Stimulated activated memory B cell treated with anti-CD40 and anti-IgM and Interleukin-4, amounts not matched to agents 10 μg/mL and 1 μg/mL and 100 μg/mL, for 72 hours (primary cell): ENCODE measurements around the gene TCTN2.

Experiments
- ATAC-seq: fragments of 150-1000 bp; cut with Tn5 transposase; 2 replicates; pipeline ENCODE4 v1.10.0; 2021
- H3K27ac Mint-ChIP-seq: one replicate; pipeline ENCODE4 v1.8.0; 2022; ENCODE audit warnings: mild to moderate bottlenecking, mixed read lengths
- H3K27me3 Mint-ChIP-seq: one replicate; pipeline ENCODE4 v1.8.0; 2022; ENCODE audit warnings: mixed read lengths
- H3K36me3 Mint-ChIP-seq: one replicate; pipeline ENCODE4 v1.8.0; 2022; ENCODE audit warnings: mixed read lengths
- H3K4me1 Mint-ChIP-seq: one replicate; pipeline ENCODE4 v1.8.0; 2022; ENCODE audit warnings: mixed read lengths
- H3K4me3 Mint-ChIP-seq: one replicate; pipeline ENCODE4 v1.8.0; 2022; ENCODE audit warnings: mild to moderate bottlenecking, moderate library complexity, mixed read lengths
- H3K9me3 Mint-ChIP-seq: one replicate; pipeline ENCODE4 v1.8.0; 2022; ENCODE audit warnings: mixed read lengths

The TCTN2 gene

DNA sequence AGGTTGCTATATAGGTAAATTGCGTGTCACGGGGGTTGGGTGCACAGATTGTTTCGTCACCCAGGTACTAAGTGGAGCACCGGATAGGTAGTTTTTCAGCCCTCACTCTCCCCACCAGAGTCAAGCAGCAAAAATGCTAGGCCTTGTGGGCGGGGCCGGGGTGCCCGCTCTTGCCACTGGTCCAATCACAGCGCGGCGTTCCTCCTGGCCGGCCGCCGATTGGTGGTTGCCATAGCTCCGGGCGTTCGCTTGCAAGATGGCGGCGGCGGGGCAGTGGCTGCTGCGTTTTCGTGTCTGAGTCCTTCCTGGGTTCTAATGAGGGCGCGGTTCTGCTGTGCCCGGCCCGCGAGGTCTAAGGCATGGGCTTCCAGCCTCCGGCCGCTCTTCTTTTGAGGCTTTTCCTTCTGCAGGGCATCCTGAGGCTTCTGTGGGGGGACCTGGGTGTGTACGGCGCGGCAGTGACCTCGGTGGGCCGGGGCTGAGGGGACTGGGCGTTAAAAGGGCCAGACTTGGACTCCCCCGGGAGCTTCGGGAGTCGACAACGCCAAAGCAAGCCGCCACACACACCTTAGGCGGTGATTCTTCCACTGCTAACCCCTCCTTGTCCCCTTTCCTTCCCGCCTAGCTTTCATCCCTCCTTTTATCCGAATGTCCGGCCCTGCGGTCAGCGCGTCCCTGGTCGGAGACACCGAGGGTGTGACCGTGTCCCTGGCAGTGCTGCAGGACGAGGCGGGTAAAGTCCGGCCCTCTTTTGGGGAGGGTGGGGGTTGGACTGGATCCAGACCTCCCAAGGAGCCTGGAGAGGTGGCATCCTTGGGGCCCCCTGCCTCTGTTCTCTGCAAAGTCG, at the start of gene TCTN2:
TCTN2 (plus strand) TSS at position 232 of the 847 bp plus-strand sequence; CDS start at position 360, 128 bp downstream.
- ATAC-seq: peak; percentile 100
- Mint-ChIP-seq H3K4me3 (peak within 1 kb of the TSS; percentile 94), H3K4me1 (peaks cover 10% of the 10 kb centered on the region), H3K36me3 (peaks cover 19% of the 10 kb centered on the region), H3K27ac (peak within 1 kb of the TSS; percentile 75), H3K27me3 (no peaks in the 10 kb centered on the region), H3K9me3 (no peaks in the 10 kb centered on the region)

DNA sequence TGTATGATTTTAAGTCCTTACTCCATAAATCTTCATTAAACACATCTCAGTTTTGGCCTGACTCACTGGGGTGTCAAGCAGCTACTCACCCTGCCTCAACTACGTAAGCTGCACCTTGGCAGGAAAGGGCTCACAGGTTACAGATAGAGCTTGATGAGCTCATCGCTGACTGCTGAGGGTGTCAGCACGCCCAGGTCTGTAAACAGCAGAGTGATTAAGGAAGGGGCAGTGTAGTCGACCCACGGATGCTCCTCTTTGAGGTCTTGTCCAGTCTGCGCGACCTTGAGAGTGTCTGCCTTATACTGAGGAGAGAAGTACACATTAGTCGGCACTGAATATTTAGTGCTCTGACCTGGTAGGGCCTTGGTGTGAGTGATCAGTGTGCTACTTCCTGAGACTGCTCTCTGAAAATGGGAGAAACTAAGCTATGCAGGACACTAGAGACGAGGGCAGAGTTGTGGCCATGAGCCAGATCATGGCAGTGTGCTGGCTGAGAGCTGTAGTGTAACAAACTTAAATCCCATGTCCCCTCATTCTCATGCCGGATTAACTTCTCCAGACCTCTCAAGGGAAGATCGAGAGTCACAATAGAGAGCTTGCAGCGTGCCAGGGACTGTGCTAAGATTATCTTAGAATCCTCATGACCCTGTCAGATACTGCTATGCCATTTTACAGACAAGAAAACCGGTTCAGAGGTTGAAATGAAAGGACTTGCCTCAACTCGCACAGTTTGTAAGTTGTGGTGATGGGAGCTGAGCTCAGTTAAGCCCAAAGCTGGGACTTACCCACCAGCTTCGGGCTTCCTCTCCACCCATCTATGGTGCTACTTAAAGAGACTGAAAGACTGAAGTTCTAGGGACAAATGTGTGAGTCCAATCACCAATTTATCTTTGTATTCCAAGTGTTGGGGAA, 49.0 kb upstream of the TCTN2 start:
- Mint-ChIP-seq H3K4me1 (no peaks in the 10 kb centered on the region), H3K27ac (no peak overlapping the region), H3K27me3 (no peaks in the 10 kb centered on the region), H3K36me3 (peaks cover 71% of the 10 kb centered on the region), H3K9me3 (no peaks in the 10 kb centered on the region), H3K4me3 (no peak overlapping the region)
- ATAC-seq: no peak

DNA sequence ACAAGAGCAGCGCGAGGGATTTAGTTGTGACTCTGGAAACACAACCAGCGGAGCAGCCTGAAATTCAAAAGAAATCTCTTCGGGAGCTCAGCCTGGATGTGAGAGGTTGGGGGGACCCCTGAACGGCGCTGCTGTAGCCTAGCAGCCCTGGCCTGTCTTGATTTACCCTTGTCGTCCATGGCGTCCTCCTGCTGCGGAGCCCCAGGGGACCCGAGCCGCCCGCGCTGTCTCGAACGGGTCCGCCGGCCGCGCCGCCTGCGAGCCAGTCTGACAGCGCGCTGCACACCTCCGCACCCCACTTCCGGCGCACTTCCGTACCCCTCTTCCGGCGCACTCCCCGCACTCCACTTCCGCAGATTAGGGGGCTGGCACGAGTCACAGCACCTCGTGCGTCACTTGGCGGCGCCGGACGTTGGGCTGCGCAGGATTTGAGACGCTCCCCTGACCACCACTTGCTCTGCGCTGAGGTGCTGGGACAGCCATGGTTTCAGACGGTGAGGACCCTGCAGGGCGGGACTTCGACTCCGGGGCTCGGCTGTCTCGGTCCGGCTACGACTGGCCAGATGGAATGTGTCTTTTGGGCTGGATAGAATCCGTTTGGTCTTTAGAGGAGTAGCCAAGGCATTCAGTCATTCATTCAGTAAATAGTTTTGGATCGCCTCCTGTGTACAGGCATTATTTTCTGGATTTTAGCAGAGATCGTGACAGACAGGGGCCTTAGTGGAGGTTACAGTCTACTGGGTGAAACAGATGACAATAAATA, 37.4 kb upstream of the TCTN2 start, which contains the start of the genes EIF2B1 and GTF2H3:
EIF2B1 (minus strand) TSS at position 308 of the 763 bp plus-strand sequence; CDS start at position 179, 129 bp downstream.
GTF2H3 (plus strand) TSS at position 451 of the 763 bp plus-strand sequence; CDS start at position 482, 31 bp downstream.
- no peaks in the 10 kb centered on the region for H3K27me3 Mint-ChIP-seq
- peaks cover 20% of the 10 kb centered on the region for H3K4me1 Mint-ChIP-seq
- ATAC-seq: peak; percentile 100
- H3K27ac Mint-ChIP-seq: peak within 1 kb of the TSS; percentile 95
- H3K9me3 Mint-ChIP-seq: no peaks in the 10 kb centered on the region
- peak within 1 kb of the TSS; percentile 96 for H3K4me3 Mint-ChIP-seq
- H3K36me3 Mint-ChIP-seq: peaks cover 15% of the 10 kb centered on the region

DNA sequence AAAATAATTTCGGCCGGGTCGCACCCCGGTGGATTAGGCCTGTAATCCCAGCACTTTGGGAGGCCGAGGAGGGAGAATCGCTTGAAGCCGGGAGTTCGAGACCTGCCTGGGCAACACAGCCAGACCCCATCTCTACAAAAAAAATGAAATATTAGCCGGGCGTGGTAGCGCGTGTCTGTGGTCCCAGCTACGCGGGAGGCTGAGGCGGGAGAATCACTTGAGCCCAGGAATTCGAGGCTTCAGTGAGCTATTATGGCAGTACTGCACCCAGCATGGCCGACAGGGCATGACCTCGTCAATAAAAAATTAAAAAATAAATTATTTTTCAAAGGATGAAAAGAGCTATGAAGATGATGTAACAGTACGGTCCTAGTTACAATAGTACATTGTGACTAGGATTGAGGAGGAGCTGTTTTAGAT, 36.8 kb upstream of the TCTN2 start:
- Mint-ChIP-seq H3K36me3 (peaks cover 15% of the 10 kb centered on the region), H3K4me1 (peaks cover 20% of the 10 kb centered on the region), H3K4me3 (peak overlapping the region; percentile 96), H3K27ac (peak overlapping the region; percentile 95), H3K9me3 (no peaks in the 10 kb centered on the region), H3K27me3 (no peaks in the 10 kb centered on the region)
- ATAC-seq: no peak

DNA sequence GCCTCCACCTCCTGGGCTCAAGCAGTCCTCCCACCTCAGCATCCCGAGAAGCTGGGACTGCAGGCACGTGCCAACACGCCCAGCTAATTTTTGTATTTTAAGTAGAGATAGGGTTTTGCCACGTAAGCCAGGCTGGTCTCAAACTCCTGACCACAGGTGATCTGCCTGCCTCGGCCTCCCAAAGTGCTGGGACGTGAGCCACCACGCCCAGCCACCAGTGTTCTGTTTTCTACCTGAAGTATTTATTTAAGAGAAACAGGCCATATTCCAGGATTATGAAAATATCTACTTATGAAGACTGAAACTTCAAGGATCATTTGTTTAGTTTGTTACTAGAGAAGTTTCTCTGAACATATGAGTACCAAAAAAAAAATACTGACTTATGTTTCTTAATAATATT, 27.0 kb upstream of the TCTN2 start:
- Mint-ChIP-seq H3K4me1 (no peaks in the 10 kb centered on the region), H3K4me3 (no peak overlapping the region), H3K27ac (no peak overlapping the region), H3K36me3 (peaks cover 51% of the 10 kb centered on the region), H3K9me3 (no peaks in the 10 kb centered on the region), H3K27me3 (no peaks in the 10 kb centered on the region)
- no peak for ATAC-seq

DNA sequence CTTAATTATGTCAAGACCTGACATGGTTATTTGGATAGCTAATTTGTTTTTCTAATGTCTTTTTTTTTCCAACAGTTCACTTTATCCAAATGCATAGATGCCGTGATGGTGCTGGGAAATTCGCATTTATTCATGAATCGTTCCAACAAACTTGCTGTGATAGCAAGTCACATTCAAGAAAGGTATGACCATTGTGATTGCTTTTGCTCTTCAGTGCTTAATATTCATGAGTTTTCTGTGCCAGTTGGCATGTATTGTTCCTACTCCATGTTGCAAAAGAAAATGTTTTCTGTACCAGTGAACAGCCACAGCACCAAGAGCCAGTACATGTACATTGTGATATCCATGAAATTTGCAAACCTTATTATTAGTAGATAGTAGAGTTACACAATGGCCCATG, 25.5 kb upstream of the TCTN2 start:
- Mint-ChIP-seq H3K9me3 (no peaks in the 10 kb centered on the region), H3K27me3 (no peaks in the 10 kb centered on the region), H3K4me3 (no peak overlapping the region), H3K36me3 (peaks cover 48% of the 10 kb centered on the region), H3K4me1 (no peaks in the 10 kb centered on the region), H3K27ac (no peak overlapping the region)
- no peak for ATAC-seq

DNA sequence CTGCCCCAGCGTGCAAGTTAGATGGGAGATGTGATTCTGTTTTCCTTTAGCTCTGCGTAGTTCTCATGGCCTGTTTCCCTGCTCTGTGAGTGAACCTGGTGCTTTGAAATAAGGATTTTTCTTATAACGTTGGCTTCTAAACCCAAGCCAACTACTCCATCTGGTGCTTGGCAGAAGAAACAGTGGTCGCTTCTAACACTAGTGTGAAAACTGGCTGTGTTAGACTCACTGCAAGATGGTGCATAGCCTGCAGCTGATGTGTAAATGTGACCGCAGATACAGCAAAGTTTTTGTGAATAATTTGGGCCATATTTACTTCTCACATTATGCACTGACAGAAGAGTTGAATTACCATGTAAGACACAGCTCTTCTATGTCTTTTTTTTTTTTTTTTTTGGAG, 25.0 kb upstream of the TCTN2 start:
- H3K9me3 Mint-ChIP-seq: no peaks in the 10 kb centered on the region
- H3K36me3 Mint-ChIP-seq: peaks cover 50% of the 10 kb centered on the region
- H3K4me3 Mint-ChIP-seq: no peak overlapping the region
- H3K27ac Mint-ChIP-seq: no peak overlapping the region
- no peaks in the 10 kb centered on the region for H3K4me1 Mint-ChIP-seq
- no peaks in the 10 kb centered on the region for H3K27me3 Mint-ChIP-seq
- no peak for ATAC-seq

DNA sequence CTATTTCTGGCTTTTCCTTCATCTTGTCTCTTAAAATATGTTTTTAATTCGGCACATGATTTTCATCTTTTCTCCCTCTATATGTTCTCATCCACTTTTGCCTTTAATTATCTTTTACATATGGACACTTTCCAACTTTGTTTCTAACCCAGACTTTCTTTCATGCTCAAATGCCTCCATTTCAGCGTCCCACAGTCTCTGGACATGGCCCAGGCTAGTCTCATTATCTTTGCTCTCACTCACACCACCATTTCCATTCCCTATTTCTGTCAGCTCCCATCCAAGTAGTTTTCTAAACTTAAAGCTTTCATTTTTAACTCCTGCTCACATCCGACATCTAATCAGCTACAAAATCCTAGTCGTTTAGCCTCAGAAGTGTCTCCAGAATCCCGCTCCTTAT, 22.5 kb upstream of the TCTN2 start:
- no peak overlapping the region for H3K27ac Mint-ChIP-seq
- H3K9me3 Mint-ChIP-seq: no peaks in the 10 kb centered on the region
- peaks cover 50% of the 10 kb centered on the region for H3K36me3 Mint-ChIP-seq
- no peak for ATAC-seq
- no peaks in the 10 kb centered on the region for H3K27me3 Mint-ChIP-seq
- H3K4me3 Mint-ChIP-seq: no peak overlapping the region
- H3K4me1 Mint-ChIP-seq: no peaks in the 10 kb centered on the region

DNA sequence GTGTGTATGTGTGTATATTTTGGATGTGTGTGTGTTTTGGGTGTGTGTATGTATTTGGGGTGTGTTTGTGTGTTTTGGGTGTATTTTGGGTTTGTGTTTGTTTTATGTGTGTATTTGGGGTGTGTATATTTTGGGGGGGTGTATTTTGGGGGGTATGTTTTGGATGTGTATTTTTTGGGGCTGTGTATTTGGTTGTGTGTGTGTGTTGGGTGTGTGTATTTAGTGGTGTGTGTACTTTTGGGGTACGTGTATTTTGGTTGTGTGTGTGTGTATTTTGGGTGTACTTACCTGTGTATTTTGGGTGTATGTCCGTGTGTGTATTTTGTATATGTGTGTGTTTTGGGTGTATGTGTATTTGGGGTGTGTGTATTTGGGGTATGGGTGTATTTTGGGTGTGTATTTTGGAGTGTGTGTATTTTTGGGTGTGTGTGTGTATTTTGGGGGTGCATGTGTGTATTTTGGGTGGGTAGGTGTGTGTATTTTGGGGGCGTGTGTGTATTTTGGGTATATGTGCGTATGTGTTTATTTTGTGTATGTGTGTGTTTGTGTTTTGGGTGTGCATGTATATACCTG, 16.7 kb upstream of the TCTN2 start:
- no peaks in the 10 kb centered on the region for H3K9me3 Mint-ChIP-seq
- peaks cover 56% of the 10 kb centered on the region for H3K36me3 Mint-ChIP-seq
- H3K4me3 Mint-ChIP-seq: no peak overlapping the region
- H3K27ac Mint-ChIP-seq: peak overlapping the region; percentile 1
- no peak for ATAC-seq
- no peaks in the 10 kb centered on the region for H3K27me3 Mint-ChIP-seq
- H3K4me1 Mint-ChIP-seq: peaks cover 24% of the 10 kb centered on the region

DNA sequence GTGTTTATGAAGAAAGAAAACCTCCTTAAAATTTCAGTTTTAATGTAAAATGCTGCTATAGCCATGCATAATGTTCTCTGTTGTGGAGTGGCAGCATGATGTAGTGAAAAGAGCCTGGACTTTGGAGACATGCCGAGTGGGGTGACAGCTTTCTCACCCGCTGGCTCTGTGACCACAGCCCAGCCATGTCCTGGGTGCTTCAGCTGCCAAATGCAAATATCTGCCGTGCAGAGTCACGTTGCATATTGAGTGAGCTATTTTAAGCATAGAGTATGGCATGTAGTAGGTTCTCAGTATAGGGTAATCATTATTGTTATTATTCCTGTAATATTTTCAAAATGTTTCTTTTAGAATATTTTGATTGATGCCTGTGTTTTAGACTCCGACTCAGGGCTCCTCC, 15.5 kb upstream of the TCTN2 start:
- no peaks in the 10 kb centered on the region for H3K27me3 Mint-ChIP-seq
- no peak overlapping the region for H3K4me3 Mint-ChIP-seq
- peak; percentile 53 for ATAC-seq
- H3K27ac Mint-ChIP-seq: no peak overlapping the region
- no peaks in the 10 kb centered on the region for H3K9me3 Mint-ChIP-seq
- H3K4me1 Mint-ChIP-seq: peaks cover 32% of the 10 kb centered on the region
- peaks cover 60% of the 10 kb centered on the region for H3K36me3 Mint-ChIP-seq

DNA sequence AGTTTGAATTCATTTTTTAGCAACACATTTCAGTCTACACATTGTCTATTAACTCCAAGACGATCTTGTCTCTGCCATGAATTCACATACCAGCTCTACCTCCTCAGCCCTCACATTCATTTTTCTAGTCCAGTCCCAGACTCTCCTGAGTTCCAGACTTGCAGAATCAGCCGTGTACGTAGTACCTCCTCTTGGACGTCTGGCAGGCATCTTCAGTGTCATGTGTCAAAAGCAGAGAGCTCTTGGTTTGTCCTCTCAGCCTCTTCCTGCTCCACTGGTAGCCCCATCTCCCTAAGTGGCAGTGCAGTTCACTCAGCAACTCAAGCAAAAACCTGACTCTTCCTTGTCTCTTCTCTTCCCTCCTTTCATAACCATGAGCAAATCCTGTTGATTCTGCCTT, 14.5 kb upstream of the TCTN2 start:
- Mint-ChIP-seq H3K4me1 (peaks cover 32% of the 10 kb centered on the region), H3K36me3 (peaks cover 56% of the 10 kb centered on the region), H3K9me3 (no peaks in the 10 kb centered on the region), H3K27ac (no peak overlapping the region), H3K4me3 (no peak overlapping the region), H3K27me3 (no peaks in the 10 kb centered on the region)
- ATAC-seq: no peak

DNA sequence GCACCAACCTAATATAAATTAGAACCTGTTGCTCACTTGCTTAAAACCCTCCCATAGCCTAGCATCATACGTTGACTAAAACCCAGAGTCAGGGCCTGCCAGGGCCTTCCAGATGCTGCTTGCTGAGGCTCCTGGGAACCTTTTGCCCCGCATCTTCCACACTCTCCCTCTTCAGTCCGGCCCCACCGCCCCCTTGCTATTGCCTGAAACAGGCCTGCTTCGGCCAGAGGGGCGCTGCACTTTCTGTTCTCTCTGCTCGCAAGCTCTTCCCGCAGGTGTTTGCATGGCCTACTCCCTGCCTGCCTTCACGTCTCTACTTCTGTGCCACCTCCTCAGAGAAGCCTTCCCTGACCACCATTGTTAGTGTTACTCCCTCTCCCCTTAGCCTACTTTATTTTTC, 13.7 kb upstream of the TCTN2 start:
- Mint-ChIP-seq H3K9me3 (no peaks in the 10 kb centered on the region), H3K36me3 (peaks cover 50% of the 10 kb centered on the region), H3K4me3 (no peak overlapping the region), H3K27me3 (no peaks in the 10 kb centered on the region), H3K27ac (peak overlapping the region; percentile 5), H3K4me1 (peaks cover 32% of the 10 kb centered on the region)
- ATAC-seq: no peak

DNA sequence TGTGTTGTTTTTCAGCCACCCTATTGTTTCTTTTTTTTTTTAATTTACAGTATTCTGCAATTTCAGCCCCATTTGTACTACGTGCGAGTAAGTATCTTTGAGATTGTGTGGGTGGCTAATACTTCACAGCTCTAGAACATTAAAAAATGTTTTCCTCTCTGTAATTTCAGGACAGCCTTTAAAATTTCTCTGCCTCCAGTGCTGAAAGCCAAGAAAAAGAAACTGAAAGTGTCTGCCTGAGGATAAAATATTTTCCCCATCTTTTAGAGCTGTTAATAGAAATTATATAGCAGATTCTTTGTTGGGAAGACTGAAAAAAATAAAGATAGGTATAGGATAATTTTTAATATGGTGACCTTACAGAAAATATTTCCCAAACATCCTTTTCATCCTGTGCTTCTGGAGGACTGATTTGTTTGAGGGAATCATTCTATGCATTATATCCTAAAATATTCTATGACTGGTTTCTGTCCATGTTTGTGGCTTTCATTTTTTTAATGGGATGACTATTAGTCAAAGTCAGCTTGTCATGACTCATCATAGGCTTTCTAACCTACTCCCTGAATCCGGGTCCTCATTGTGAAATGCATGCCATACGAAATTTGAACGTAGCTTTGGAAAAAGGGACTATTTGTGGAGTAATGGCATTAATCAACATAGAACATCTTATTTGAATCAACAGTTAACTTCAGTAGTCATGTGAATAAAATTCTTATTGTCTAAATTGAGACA, 10.8 kb upstream of the TCTN2 start:
- H3K4me3 Mint-ChIP-seq: no peak overlapping the region
- no peaks in the 10 kb centered on the region for H3K27me3 Mint-ChIP-seq
- peak overlapping the region; percentile 82 for H3K27ac Mint-ChIP-seq
- peaks cover 50% of the 10 kb centered on the region for H3K36me3 Mint-ChIP-seq
- ATAC-seq: no peak
- H3K4me1 Mint-ChIP-seq: peaks cover 20% of the 10 kb centered on the region
- H3K9me3 Mint-ChIP-seq: no peaks in the 10 kb centered on the region

DNA sequence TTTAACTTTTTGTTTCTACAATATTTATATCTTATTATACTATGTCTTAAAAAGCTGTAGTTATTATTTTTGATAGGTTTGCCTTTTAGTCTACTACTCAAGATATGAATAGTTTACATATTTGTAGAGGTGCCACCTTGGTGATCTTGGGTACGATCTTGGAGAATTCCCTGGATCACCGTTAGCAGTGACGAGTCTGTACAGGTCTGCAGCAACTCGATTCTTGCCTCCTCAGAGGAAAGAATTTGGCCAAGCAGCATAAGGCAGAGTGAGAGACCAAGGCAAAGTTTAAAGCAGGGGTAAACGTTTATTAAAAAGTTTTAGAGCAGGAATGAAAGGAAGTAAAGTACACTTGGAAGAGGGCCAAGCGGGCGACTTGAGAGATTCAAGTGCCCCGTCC, 3.1 kb upstream of the TCTN2 start:
- Mint-ChIP-seq H3K27ac (no peak overlapping the region), H3K36me3 (peaks cover 23% of the 10 kb centered on the region), H3K9me3 (no peaks in the 10 kb centered on the region), H3K4me3 (no peak overlapping the region), H3K4me1 (peaks cover 10% of the 10 kb centered on the region), H3K27me3 (no peaks in the 10 kb centered on the region)
- no peak for ATAC-seq
